Measurements from ENCODE around the gene ITGB2.

The ITGB2 gene

DNA sequence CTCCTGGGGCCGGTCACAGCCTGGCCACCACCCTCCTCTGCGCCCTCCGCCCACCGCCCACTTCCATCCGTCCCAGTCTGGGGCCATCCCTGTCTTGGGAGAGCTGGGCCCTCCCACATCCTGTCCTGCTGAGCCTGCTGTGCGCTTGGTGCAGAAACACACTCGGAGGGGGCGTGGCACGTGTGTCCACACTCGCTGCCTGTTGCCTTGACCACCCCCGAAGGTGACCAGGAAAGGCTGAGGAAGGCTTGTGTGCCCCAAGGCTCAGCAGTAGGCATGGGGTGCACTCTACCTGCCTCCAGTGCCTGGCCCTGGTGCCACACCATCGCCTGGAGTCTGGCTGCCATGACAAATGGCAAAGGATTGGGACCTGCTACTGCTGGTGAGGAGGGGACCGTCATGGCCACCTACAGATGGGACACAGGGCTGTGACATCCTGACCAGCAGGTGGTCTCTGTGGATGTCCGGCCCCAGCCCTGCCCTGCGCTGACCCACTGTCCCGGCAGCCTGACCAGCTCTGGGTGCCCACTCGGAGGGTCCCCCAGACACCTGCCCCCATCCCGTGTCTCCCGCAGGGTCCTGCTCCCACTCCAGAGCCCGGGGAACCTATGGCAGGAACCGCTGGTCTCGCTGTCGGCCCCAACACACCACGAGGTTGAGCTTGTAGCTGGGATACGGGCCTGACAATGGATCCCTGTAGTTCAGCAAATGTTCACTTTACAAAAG, 24.0 kb downstream of the ITGB2 start:
- TF ChIP-seq CTCF (IDR thresholded peaks at IDR 0.05; ENCODE audit: low read depth, low read length, missing control alignments) = no peak
- H3K4me3 ChIP-seq (ENCODE audit: low read depth, low read length) = no peak overlapping the region
- DNase-seq (ENCODE audit: low read depth) = no peak

- no peak for DNase-seq (ENCODE audit: low read depth)
- TF ChIP-seq CTCF (IDR thresholded peaks at IDR 0.05; ENCODE audit: low read depth, low read length, missing control alignments) = no peak
- H3K4me3 ChIP-seq (ENCODE audit: low read depth, low read length) = no peak overlapping the region
These were observed 24.8 kb downstream of the ITGB2 start for GRCh38 chr21:44895859-44896258.

GRCh38 chr21:44894687-44895302, 25.9 kb downstream of the ITGB2 start:
- no peak for TF ChIP-seq CTCF (IDR thresholded peaks at IDR 0.05; ENCODE audit: low read depth, low read length, missing control alignments)
- H3K4me3 ChIP-seq (ENCODE audit: low read depth, low read length) = no peak overlapping the region
- DNase-seq (ENCODE audit: low read depth) = no peak

DNA sequence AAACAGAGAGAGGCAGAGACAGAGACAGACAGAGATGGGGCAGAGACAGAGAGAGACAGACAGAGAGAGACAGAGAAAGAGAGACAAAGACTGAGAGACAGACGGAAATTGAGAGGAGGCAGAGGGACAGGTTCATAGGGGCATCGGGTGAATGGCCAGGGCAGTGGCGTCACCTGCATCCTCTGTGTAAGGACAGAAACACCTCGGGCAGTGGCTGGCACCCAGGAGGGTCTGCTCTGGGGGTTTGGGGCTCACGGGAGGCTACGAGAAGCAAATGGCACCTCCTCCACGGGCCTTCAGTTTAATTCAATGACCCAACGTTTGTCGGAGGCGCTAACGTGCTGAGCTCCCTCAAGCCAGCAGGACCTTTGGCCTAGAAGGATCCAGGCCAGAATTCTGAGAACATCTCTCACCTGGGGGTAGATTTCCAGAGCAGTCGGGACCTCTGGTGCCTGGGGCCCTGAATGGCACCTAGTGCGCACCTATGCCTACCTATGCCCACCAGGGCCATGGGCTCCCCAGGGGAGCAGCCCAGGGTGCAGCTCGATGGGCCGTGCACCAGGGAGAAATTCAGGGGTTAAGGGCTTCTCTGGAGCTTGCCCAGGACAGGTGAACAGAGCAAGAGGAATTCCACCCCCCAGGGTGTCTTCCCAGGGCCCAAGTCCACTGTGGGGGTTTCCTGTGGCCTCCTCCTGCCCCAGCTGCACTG, 26.6 kb downstream of the ITGB2 start:
- no peak for DNase-seq (ENCODE audit: low read depth)
- H3K4me3 ChIP-seq (ENCODE audit: low read depth, low read length) = no peak overlapping the region
- TF ChIP-seq CTCF (IDR thresholded peaks at IDR 0.05; ENCODE audit: low read depth, low read length, missing control alignments) = no peak

DNA sequence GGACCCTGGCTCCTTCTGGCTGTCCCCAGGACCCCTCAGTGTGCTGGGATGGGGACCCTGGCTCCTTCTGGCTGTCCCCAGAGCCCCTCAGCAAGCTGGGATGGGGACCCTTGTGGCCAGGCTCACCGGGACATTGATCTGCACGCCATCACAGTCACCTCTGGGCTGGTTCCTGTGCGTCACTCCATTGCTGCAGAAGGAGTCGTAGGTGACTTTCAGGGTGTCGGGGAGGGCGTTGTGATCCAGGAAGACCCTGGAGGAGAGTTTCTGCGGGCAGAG, 27.5 kb downstream of the ITGB2 start:
- no peak for TF ChIP-seq CTCF (IDR thresholded peaks at IDR 0.05; ENCODE audit: low read depth, low read length, missing control alignments)
- DNase-seq (ENCODE audit: low read depth) = no peak
- no peak overlapping the region for H3K4me3 ChIP-seq (ENCODE audit: low read depth, low read length)

- TF ChIP-seq CTCF (IDR thresholded peaks at IDR 0.05; ENCODE audit: low read depth, low read length, missing control alignments) = peak; percentile 97
- H3K4me3 ChIP-seq (ENCODE audit: low read depth, low read length) = no peak overlapping the region
- DNase-seq (ENCODE audit: low read depth) = no peak
These were observed 28.0 kb downstream of the ITGB2 start for GRCh38 chr21:44892536-44893277.

All from GM12864 (cell line).